ENCODE data around the gene PYCR2. TPM values are rescaled to one million over a fixed set of nuclear protein-coding genes. Genes with fewer than 3 reads are reported as not detected.
"Not testable (repeated sequence)": the region's sequence is repeated elsewhere in the genome, so short reads cannot be mapped to it uniquely, and the experiment has no call there.

Gene PYCR2
- total RNA-seq, 2 experiments from 2014 or later: 132 to 134 TPM

DNA sequence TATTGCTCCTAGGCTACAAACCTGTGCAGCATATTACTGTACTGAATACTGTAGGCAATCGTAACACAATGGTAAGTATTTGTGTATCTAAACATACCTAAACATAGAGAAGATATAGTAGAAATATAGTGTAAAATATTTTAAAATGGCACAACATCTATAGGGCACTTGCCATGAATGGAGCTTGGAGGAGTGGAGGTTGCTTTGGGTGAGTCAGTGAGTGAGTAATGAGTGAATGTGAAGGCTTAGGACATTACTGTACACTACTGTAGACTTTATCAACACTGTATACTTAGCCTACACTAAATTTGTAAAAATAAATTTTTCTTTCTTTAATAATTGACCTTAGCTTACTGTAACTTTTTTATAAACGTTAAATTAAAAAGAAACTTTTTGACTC lies 9.0 kb upstream of the PYCR2 start:
- Mint-ChIP-seq H3K4me3 (no peak overlapping the region), H3K27me3 (no peaks in the 10 kb centered on the region), H3K9me3 (no peaks in the 10 kb centered on the region), H3K27ac (no peak overlapping the region), H3K36me3 (ENCODE audit: low read depth) (no peaks in the 10 kb centered on the region), H3K4me1 (ENCODE audit: low read depth) (peaks cover 11% of the 10 kb centered on the region)
- TF ChIP-seq CTCF (IDR thresholded peaks at IDR 0.05): no peak
- intact Hi-C loops (cut with micrococcal nuclease): no loop called here
- no peak for DNase-seq
- no peak for ATAC-seq
- ChIA-PET POLR2A (interaction anchor here (1.1 kb wide), 2 partner anchors 9 to 177 kb away, joined by 3 read pairs; partner anchors contain the start of gene PYCR2), CTCF (interaction anchor here (0.8 to 1.1 kb wide), 2 partner anchors 17 to 48 kb away, joined by 3 read pairs; no protein-coding TSS in a partner anchor)

DNA sequence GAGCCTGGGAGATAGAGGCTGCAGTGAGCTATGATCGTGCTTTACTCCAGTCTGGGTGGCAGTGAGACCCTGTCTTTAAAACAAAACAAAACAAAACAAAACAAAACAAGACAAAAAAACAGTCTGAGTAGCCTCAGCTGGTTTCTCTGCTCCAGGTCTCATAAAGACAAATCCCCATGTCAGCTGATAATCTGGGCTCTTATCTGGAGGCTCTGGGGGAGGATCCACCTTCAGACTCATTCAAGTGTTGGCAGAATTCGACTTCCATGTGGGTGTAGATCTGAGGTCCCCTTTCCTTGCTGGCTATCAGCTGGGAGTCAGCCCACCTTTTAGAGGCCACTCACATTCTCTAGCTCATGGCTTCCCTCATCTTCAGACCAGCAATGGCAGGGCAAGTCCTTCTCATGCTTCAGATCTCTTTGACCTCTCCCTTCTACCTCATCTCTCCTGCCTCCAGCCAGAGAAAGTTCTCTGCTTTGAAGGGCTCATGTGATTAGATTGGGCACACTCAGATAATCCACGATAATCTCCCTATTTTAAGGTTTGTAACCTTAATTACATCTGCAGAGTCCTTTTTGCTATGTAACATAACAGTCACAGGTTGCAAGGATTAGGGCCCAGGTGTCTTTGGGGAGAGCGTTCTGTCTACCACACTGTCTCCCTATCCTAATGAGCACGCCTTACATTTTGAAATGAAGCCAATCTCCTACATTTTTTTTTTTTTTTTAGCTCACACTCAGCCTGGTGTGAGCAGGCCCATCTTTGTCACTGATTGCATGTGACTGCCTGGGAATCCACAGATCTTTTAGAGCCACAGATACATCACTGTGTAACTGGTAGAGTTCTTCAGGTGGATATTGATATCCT lies 7.5 kb upstream of the PYCR2 start:
- Mint-ChIP-seq H3K36me3 (ENCODE audit: low read depth) (no peaks in the 10 kb centered on the region), H3K27me3 (no peaks in the 10 kb centered on the region), H3K27ac (no peak overlapping the region), H3K9me3 (no peaks in the 10 kb centered on the region), H3K4me1 (ENCODE audit: low read depth) (peaks cover 18% of the 10 kb centered on the region), H3K4me3 (no peak overlapping the region)
- DNase-seq (no peak), ATAC-seq (no peak)
- intact Hi-C loops (cut with micrococcal nuclease): no loop called here
- TF ChIP-seq CTCF (IDR thresholded peaks at IDR 0.05): no peak
- ChIA-PET CTCF (interaction anchor here (1.0 to 2.2 kb wide), 3 partner anchors 31 to 194 kb away, joined by 3 to 8 read pairs (median 4); no protein-coding TSS in a partner anchor), POLR2A (no interaction called here)

DNA sequence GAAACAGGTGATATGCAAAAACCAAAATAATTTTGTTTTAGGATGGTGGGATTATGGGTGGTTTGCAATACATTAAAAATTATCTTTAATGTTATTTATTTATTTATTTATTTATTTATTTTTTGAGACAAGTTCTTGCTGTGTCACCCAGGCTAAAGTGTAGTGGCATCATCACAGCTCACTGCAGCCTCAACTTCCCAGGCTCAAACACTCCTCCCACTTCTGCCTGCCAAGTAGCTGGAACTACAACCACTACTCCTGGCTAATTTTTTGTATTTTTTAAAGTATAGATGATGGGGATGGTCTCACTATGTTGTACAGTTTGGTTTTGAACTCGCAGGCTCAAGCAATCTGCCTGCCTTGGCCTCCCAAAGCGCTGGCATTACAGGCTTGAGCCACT lies 6.5 kb upstream of the PYCR2 start:
- Mint-ChIP-seq H3K9me3 (no peaks in the 10 kb centered on the region), H3K27ac (no peak overlapping the region), H3K27me3 (no peaks in the 10 kb centered on the region), H3K36me3 (ENCODE audit: low read depth) (no peaks in the 10 kb centered on the region), H3K4me1 (ENCODE audit: low read depth) (peaks cover 19% of the 10 kb centered on the region), H3K4me3 (no peak overlapping the region)
- intact Hi-C loops (cut with micrococcal nuclease): no loop called here
- ChIA-PET CTCF (interaction anchor here (1.0 to 2.2 kb wide), 3 partner anchors 31 to 193 kb away, joined by 3 to 8 read pairs (median 4); no protein-coding TSS in a partner anchor), POLR2A (no interaction called here)
- no peak for DNase-seq
- no peak for TF ChIP-seq CTCF (IDR thresholded peaks at IDR 0.05)
- no peak for ATAC-seq

- intact Hi-C loops (cut with micrococcal nuclease); ATAC-seq: not testable (repeated sequence)
- CTCF ChIA-PET: interaction anchor here (0.8 kb wide), 1 partner anchor 15 kb away, joined by 3 read pairs; no protein-coding TSS in a partner anchor
These were observed 5.4 kb upstream of the PYCR2 start for GRCh38 chr1:225929462-225929861.

GRCh38 chr1:225928186-225929175 lies 4.4 kb upstream of the PYCR2 start:
- peaks cover 20% of the 10 kb centered on the region for H3K4me1 Mint-ChIP-seq (ENCODE audit: low read depth)
- CTCF ChIA-PET: interaction anchor here (0.8 kb wide), 1 partner anchor 14 kb away, joined by 3 read pairs; no protein-coding TSS in a partner anchor
- H3K27ac Mint-ChIP-seq: peak overlapping the region; percentile 92
- no peak for TF ChIP-seq CTCF (IDR thresholded peaks at IDR 0.05)
- ATAC-seq (no peak), DNase-seq (peak; percentile 38)
- peaks cover 6% of the 10 kb centered on the region for H3K36me3 Mint-ChIP-seq (ENCODE audit: low read depth)
- no peaks in the 10 kb centered on the region for H3K27me3 Mint-ChIP-seq
- no peaks in the 10 kb centered on the region for H3K9me3 Mint-ChIP-seq
- POLR2A ChIA-PET: no interaction called here
- H3K4me3 Mint-ChIP-seq: no peak overlapping the region
- intact Hi-C loops (cut with micrococcal nuclease): no loop called here

More at GRCh38 chr1:225929462-225929861, 5.4 kb upstream of the PYCR2 start:
- peaks cover 19% of the 10 kb centered on the region for H3K4me1 Mint-ChIP-seq (ENCODE audit: low read depth)
- H3K27me3 Mint-ChIP-seq; H3K9me3 Mint-ChIP-seq; POLR2A ChIA-PET; H3K4me3 Mint-ChIP-seq; H3K36me3 Mint-ChIP-seq (ENCODE audit: low read depth); DNase-seq: not testable (repeated sequence)
- peak overlapping the region; percentile 92 for H3K27ac Mint-ChIP-seq

All from activated CD8-positive, alpha-beta T cell treated with anti-CD3 and anti-CD28 coated beads for 36 hours (primary cell).